Endothelial cell of umbilical vein (primary cell): ENCODE data around the gene ADAM10. TPM values are rescaled to one million over a fixed set of nuclear protein-coding genes. Genes with fewer than 3 reads are reported as not detected.

Source experiments
- BruUV-seq: library from RNA; stranded (reverse); fragments of 400-500 nt; replicated peaks from 2 replicates; lab custom pipeline; 2021; lab: Mats Ljungman, UMichigan
- CTCF ChIA-PET: fragments of 300-600, 350-600 bp; sonication (Branson Sonifier 250); formaldehyde crosslinking; loops from one replicate; lab custom pipeline; 2021; ENCODE audit warnings: antibody characterized with exemption, inconsistent platforms; lab: Charles Lee
- POLR2A ChIA-PET: fragments of 300-600, 350-600 bp; sonication (Branson Sonifier 250); formaldehyde crosslinking; loops from one replicate; lab custom pipeline; 2021; ENCODE audit warnings: antibody characterized with exemption, inconsistent platforms; lab: Charles Lee
- DNase-seq: peaks from one replicate; pipeline ENCODE4 v3.0.0-alpha.2; 2011; ENCODE audit warnings: low read depth, low spot score
- FAIRE-seq: peaks from 2 replicates; lab custom pipeline; 2011; peaks lifted over from hg19 to GRCh38; lab: Jason Lieb, UNC
- H2AFZ ChIP-seq: 2 replicates; pipeline ENCODE4 v1.6.0; 2012; ENCODE audit warnings: low read depth, low read length, control low read depth, inconsistent platforms
- H3K27ac ChIP-seq: 2 replicates; pipeline ENCODE4 v1.5.1; 2011; ENCODE audit warnings: low read depth, mild to moderate bottlenecking, control low read depth, low read length, moderate library complexity; ENCODE audit not compliant: insufficient read depth
- H3K27me3 ChIP-seq, 2 experiments: 2 replicates each; pipeline versions ENCODE4 v1.6.0 to v1.6.1; 2011; ENCODE audit warnings: low read length in 2 of 2, mixed read lengths in 1 of 2; ENCODE audit not compliant: control insufficient read depth in 2 of 2, insufficient read depth in 2 of 2
- H3K36me3 ChIP-seq, 2 experiments: 2 replicates in 1 of 2; 3 replicates in 1 of 2; pipeline ENCODE4 v1.5.1; 2011; ENCODE audit warnings: low read length in 2 of 2, mild to moderate bottlenecking in 1 of 2, moderate library complexity in 1 of 2; ENCODE audit not compliant: control insufficient read depth in 2 of 2, insufficient read depth in 2 of 2; ENCODE audit errors: extremely low read depth in 1 of 2
- H3K4me1 ChIP-seq: 3 replicates; pipeline ENCODE4 v1.5.1; 2011; ENCODE audit warnings: mild to moderate bottlenecking, low read length; ENCODE audit not compliant: control insufficient read depth, insufficient read depth; ENCODE audit errors: extremely low read depth
- H3K4me2 ChIP-seq: 2 replicates; pipeline ENCODE4 v1.6.1; 2011; ENCODE audit warnings: low read length, control low read depth, mixed read lengths; ENCODE audit not compliant: insufficient read depth
- H3K4me3 ChIP-seq, 3 experiments: fragments of 200-600 bp in 1 of 3; sonication (generic), shearing (Covaris generic) in 1 of 3; replicated peaks in 1 of 3; 2 replicates each; pipeline ENCODE4 v1.5.1; 2011 to 2016; ENCODE audit warnings: control low read depth in 3 of 3, low read length in 3 of 3, mild to moderate bottlenecking in 2 of 3, inconsistent platforms in 1 of 3, low read depth in 1 of 3, moderate library complexity in 1 of 3; ENCODE audit not compliant: insufficient read depth in 1 of 3
- H3K79me2 ChIP-seq: 2 replicates; pipeline ENCODE4 v1.6.0; 2012; ENCODE audit warnings: low read length, inconsistent platforms; ENCODE audit not compliant: control insufficient read depth, insufficient read depth
- H3K9ac ChIP-seq: replicated peaks from 2 replicates; pipeline ENCODE3; 2011; ENCODE audit warnings: low read length, control low read depth; ENCODE audit not compliant: insufficient read depth; ENCODE audit errors: extremely low read depth
- H3K9me1 ChIP-seq: replicated peaks from 3 replicates; pipeline ENCODE4 v1.6.0; 2011; ENCODE audit warnings: mild to moderate bottlenecking, low read length; ENCODE audit not compliant: control insufficient read depth, insufficient read depth; ENCODE audit errors: extremely low read depth
- H3K9me3 ChIP-seq: replicated peaks from 2 replicates; pipeline ENCODE4 v1.5.1; 2012; ENCODE audit warnings: low read length, inconsistent platforms; ENCODE audit not compliant: control insufficient read depth, insufficient read depth
- H4K20me1 ChIP-seq: replicated peaks from 2 replicates; pipeline ENCODE3; 2011; ENCODE audit warnings: mild to moderate bottlenecking, low read length; ENCODE audit not compliant: control insufficient read depth, insufficient read depth; ENCODE audit errors: extremely low read depth
- CTCF ChIP-seq, 2 donors: IDR thresholded peaks; 1 replicate in 1 of 2; 2 replicates in 1 of 2; pipeline ENCODE4 v1.5.1; 2011; ENCODE audit warnings: low read length in 2 of 2, mild to moderate bottlenecking in 2 of 2, moderate library complexity in 2 of 2, control low read depth in 1 of 2, inconsistent platforms in 1 of 2, low read depth in 1 of 2; ENCODE audit not compliant: insufficient read depth in 1 of 2; ENCODE audit errors: extremely low read depth in 1 of 2
- EZH2 ChIP-seq: IDR thresholded peaks from 2 replicates; pipeline ENCODE4 v1.6.1; 2012; ENCODE audit warnings: borderline replicate concordance, low read depth, mild to moderate bottlenecking, moderate library complexity, low read length, inconsistent platforms; ENCODE audit not compliant: severe bottlenecking
- FOS ChIP-seq: IDR thresholded peaks from 2 replicates; pipeline ENCODE4 v1.6.1; 2011; ENCODE audit warnings: mild to moderate bottlenecking, low read length, moderate library complexity, borderline replicate concordance; ENCODE audit not compliant: insufficient read depth
- GATA2 ChIP-seq: IDR thresholded peaks from 2 replicates; pipeline ENCODE4 v1.7.0; 2011; ENCODE audit warnings: low read depth, mild to moderate bottlenecking, moderate library complexity, mixed read lengths, low read length; ENCODE audit not compliant: insufficient read length, insufficient read depth
- JUN ChIP-seq: IDR thresholded peaks from 2 replicates; pipeline ENCODE4 v1.6.1; 2011; ENCODE audit warnings: borderline replicate concordance, low read depth; ENCODE audit not compliant: insufficient read length, insufficient read depth
- MAX ChIP-seq: IDR thresholded peaks from 2 replicates; pipeline ENCODE4 v1.6.1; 2011; ENCODE audit not compliant: insufficient read depth, insufficient read length
- MYC ChIP-seq: IDR thresholded peaks from one replicate; pipeline ENCODE4 v1.6.1; 2011; ENCODE audit warnings: mild to moderate bottlenecking, low read depth, low read length
- POLR2A ChIP-seq: IDR thresholded peaks from 2 replicates; pipeline ENCODE4 v1.6.1; 2012; ENCODE audit warnings: low read depth, mild to moderate bottlenecking, control low read depth, low read length
- POLR2AphosphoS5 ChIP-seq: IDR thresholded peaks from 2 replicates; pipeline ENCODE4 v1.6.1; 2012; ENCODE audit warnings: low read depth, mild to moderate bottlenecking, control low read depth, low read length, moderate library complexity; ENCODE audit not compliant: insufficient read depth
- dilution Hi-C: fragments of 300-500 bp; cut with MboI; formaldehyde crosslinking; loops from one replicate; pipeline ENCODE4 v1.15.0; 2019; ENCODE audit warnings: low sequenced_read_pairs; ENCODE audit not compliant: extremely low pct_ligation_motif_present
- intact Hi-C: fragments of 100-400 bp; cut with micrococcal nuclease; formaldehyde crosslinking; loops from one replicate; pipeline ENCODE4 v1.10.0; 2022
- polyA plus RNA-seq, 4 experiments: library from polyadenylated mRNA; depleted of rRNA in 3 of 4; stranded (reverse) in 3 of 4; unstranded in 1 of 4; fragments of >200 nt; gene quantifications; 2 replicates each; pipeline versions ENCODE4 v1.2.1 to v1.2.3, GENCODE V29; 2011 to 2012; ENCODE audit warnings: missing spikeins in 1 of 4
- total RNA-seq: library from RNA; stranded (reverse); gene quantifications from 2 replicates; pipeline ENCODE4 v1.2.3, GENCODE V29; 2021

The ADAM10 gene
- total and polyA plus RNA-seq, 2 donors (not counting 3 experiments of a cell fraction or from before 2014, with no cell fraction given), result 91.3 to 203 TPM

GRCh38 chr15:58736018-58736643 is 13.4 kb downstream of the ADAM10 start:
- peaks cover 21% of the 10 kb centered on the region for H4K20me1 ChIP-seq
- ChIA-PET POLR2A (no interaction called here), CTCF (no interaction called here)
- DNase-seq, result no peak
- no peak overlapping the region for H3K27ac ChIP-seq
- H3K4me3 ChIP-seq, result no peak overlapping the region
- no peak overlapping the region for H3K9ac ChIP-seq
- H3K79me2 ChIP-seq, result peaks cover 86% of the 10 kb centered on the region
- no TSS peak for BruUV-seq
- no peaks in the 10 kb centered on the region for H3K36me3 ChIP-seq
- dilution Hi-C loops, result no loop called here
- no peaks in the 10 kb centered on the region for H3K27me3 ChIP-seq
- no peaks in the 10 kb centered on the region for H3K9me3 ChIP-seq
- no peak for TF ChIP-seq POLR2A
- no peak for TF ChIP-seq MAX
- TF ChIP-seq CTCF (IDR thresholded peaks at IDR 0.05; ENCODE audit: extremely low read depth in 1 of 2, insufficient read depth in 1 of 2, low read depth in 1 of 2, low read length in 2 of 2), result no peak
- TF ChIP-seq GATA2, result no peak
- no peak for TF ChIP-seq JUN
- TF ChIP-seq POLR2AphosphoS5, result no peak
- TF ChIP-seq MYC, result no peak
- no peak for TF ChIP-seq FOS
- no peak for TF ChIP-seq EZH2
- no peak overlapping the region for H3K4me2 ChIP-seq
- H2AFZ ChIP-seq, result no peak overlapping the region
- H3K4me1 ChIP-seq, result peaks cover 17% of the 10 kb centered on the region
- intact Hi-C loops, result no loop called here
- FAIRE-seq, result no peak
- H3K9me1 ChIP-seq, result peaks cover 2% of the 10 kb centered on the region
